OCI-LY7 (cell line): ENCODE data around the gene TMEM200A. TPM values are rescaled to one million over a fixed set of nuclear protein-coding genes. Genes with fewer than 3 reads are reported as not detected.

Experiments used
- BruUV-seq: library from RNA; stranded (reverse); fragments of 400-500 nt; replicated peaks from 2 replicates; lab custom pipeline; 2021; lab: Mats Ljungman, UMichigan
- CTCF ChIA-PET: fragments of 300-600 bp; sonication (Branson Sonifier 250); formaldehyde crosslinking; loops from one replicate; lab custom pipeline; 2022; ENCODE audit warnings: antibody characterized with exemption; ENCODE audit not compliant: unreplicated experiment; lab: Charles Lee
- POLR2A ChIA-PET: fragments of 300-600 bp; sonication (Branson Sonifier 250); formaldehyde crosslinking; loops from one replicate; lab custom pipeline; 2022; ENCODE audit warnings: antibody characterized with exemption; lab: Charles Lee
- DNase-seq: peaks from one replicate; pipeline ENCODE4 v3.0.0-alpha.2; 2015; ENCODE audit warnings: low spot score
- H2AFZ ChIP-seq: fragments of 200-600 bp; sonication (generic), shearing (Covaris generic); 2 replicates; pipeline ENCODE4 v1.6.1; 2014; ENCODE audit warnings: mild to moderate bottlenecking, antibody characterized with exemption, low read length, moderate library complexity
- H3K27ac ChIP-seq: fragments of 200-600 bp; sonication (generic); 2 replicates; pipeline ENCODE4 v1.5.1; 2014; ENCODE audit warnings: mixed run types, low read depth, mild to moderate bottlenecking, moderate library complexity, low read length, inconsistent platforms; ENCODE audit not compliant: poor library complexity, severe bottlenecking
- H3K36me3 ChIP-seq: fragments of 200-600 bp; sonication (generic); 2 replicates; pipeline ENCODE4 v1.6.1; 2014; ENCODE audit warnings: mild to moderate bottlenecking, antibody characterized with exemption, low read length, moderate library complexity, mixed read lengths; ENCODE audit not compliant: insufficient read depth
- H3K4me1 ChIP-seq: fragments of 200-600 bp; sonication (generic); 2 replicates; pipeline ENCODE4 v1.5.1; 2014; ENCODE audit warnings: mild to moderate bottlenecking, low read length; ENCODE audit not compliant: insufficient read depth, poor library complexity, severe bottlenecking
- H3K4me2 ChIP-seq: fragments of 200-600 bp; sonication (generic); 2 replicates; pipeline ENCODE4 v1.6.1; 2014; ENCODE audit warnings: mild to moderate bottlenecking, low read length
- H3K4me3 ChIP-seq: fragments of 200-600 bp; sonication (generic); 2 replicates; pipeline ENCODE4 v1.5.1; 2014; ENCODE audit warnings: mild to moderate bottlenecking, low read depth, low read length; ENCODE audit not compliant: poor library complexity, severe bottlenecking
- H3K79me2 ChIP-seq: fragments of 200-600 bp; sonication (generic); 2 replicates; pipeline ENCODE4 v1.6.1; 2016; ENCODE audit warnings: low read depth, mild to moderate bottlenecking, low read length, moderate library complexity, mixed read lengths; ENCODE audit not compliant: insufficient read depth
- H3K9me2 ChIP-seq: fragments of 200-600 bp; sonication (generic); 2 replicates; pipeline ENCODE4 v1.6.1; 2016; ENCODE audit warnings: mild to moderate bottlenecking, low read length, mixed read lengths; ENCODE audit not compliant: insufficient read depth
- H3K9me3 ChIP-seq: fragments of 200-600 bp; sonication (generic); 2 replicates; pipeline ENCODE4 v1.6.1; 2014; ENCODE audit warnings: mild to moderate bottlenecking, mixed run types, low read length, mixed read lengths
- H4K20me1 ChIP-seq: fragments of 200-600 bp; sonication (generic); 2 replicates; pipeline ENCODE4 v1.6.1; 2014; ENCODE audit warnings: mild to moderate bottlenecking, antibody characterized with exemption, low read length, moderate library complexity, mixed read lengths; ENCODE audit not compliant: insufficient read depth
- EZH2phosphoT487 ChIP-seq: fragments of 200-600 bp; sonication (generic); IDR thresholded peaks from 2 replicates; pipeline ENCODE4 v1.6.1; 2018; ENCODE audit warnings: low read depth, borderline replicate concordance, mild to moderate bottlenecking, mixed run types, antibody characterized with exemption, low read length, moderate library complexity, mixed read lengths
- intact Hi-C: fragments of 100-400 bp; cut with micrococcal nuclease; formaldehyde crosslinking; loops from one replicate; pipeline ENCODE4 v1.10.0; 2022; ENCODE audit not compliant: unreplicated experiment
- total RNA-seq, 2 experiments: library from RNA; depleted of rRNA in 1 of 2; stranded (reverse); fragments of >200 nt in 1 of 2; shearing (Covaris generic) in 1 of 2; gene quantifications; 2 replicates each; pipeline ENCODE4 v1.2.3, GENCODE V29; 2014 to 2022
- TF ChIP-seq, protein P1 (sequence below): fragments of 200-600 bp; sonication (generic); conservative IDR thresholded peaks from 2 replicates; pipeline ENCODE4 v1.5.1; 2014; ENCODE audit warnings: mild to moderate bottlenecking, antibody characterized with exemption, low read length, moderate library complexity, mixed read lengths

The TMEM200A gene
- total RNA-seq, 2 experiments from 2014 or later: not detected

DNA sequence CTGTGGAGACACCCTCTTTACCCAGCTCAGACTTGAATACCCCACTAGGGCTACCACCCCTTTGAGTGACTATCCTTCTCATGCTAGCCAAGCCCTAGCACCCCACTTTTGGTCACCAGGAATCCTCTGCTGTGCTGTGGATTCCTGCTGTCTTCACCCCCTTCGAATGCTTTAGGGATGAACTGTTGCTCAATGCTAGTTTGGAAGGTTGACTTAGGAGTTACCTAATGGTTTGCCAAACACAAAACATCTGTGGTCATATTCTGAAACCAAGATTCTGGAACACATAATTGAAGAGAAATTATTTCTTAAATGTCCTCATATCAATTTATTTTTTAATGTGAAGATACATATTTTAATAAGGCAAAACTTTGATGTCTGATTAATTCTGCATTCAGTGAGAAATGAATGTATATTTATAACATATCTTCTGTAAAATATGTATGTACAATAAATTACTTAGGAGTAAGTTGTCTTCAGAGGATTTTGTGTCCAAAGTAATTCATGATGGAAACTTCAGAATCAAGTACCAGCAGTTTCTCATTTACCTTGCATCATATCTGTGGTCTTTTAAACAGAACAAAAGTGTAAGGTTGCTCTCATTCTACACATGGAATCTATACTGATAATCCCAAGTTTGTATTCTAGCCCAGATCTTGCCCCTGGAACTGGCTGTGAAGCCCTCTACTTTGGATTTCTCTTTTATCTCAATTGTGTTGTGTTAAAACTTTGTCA, 46.9 kb downstream of the TMEM200A start:
- CTCF ChIA-PET: interaction anchor here (0.6 to 1.4 kb wide), 2 partner anchors 59 to 95 kb away, joined by 3 read pairs; no protein-coding TSS in a partner anchor

DNA sequence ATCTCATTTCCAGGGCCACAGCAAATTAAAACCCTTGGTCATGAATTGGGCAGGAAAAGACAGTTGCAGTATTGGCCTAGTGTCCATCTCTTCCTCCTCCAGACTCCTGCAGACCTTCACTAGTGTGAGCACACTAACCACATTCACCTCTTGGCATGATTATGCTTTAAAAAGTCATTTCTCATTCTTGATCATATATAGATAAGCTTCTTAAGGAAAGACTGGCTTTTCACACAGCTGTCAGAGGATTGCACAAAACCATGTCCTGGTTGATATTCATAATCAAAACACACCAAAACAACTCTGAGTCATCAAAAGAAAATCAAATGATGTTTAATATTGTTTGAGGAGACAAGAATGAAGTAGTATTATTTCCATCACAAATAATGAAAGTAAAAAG, 52.1 kb downstream of the TMEM200A start:
- intact Hi-C loops: no loop called here

More for the DNA sequence above, 46.9 kb downstream of the TMEM200A start:
- H2AFZ ChIP-seq: no peak overlapping the region
- no peak overlapping the region for H3K4me2 ChIP-seq
- no peaks in the 10 kb centered on the region for H3K36me3 ChIP-seq
- no peaks in the 10 kb centered on the region for H4K20me1 ChIP-seq
- intact Hi-C loops: no loop called here
- no peaks in the 10 kb centered on the region for H3K9me3 ChIP-seq
- H3K4me3 ChIP-seq: no peak overlapping the region
- TF ChIP-seq, protein P1, sequence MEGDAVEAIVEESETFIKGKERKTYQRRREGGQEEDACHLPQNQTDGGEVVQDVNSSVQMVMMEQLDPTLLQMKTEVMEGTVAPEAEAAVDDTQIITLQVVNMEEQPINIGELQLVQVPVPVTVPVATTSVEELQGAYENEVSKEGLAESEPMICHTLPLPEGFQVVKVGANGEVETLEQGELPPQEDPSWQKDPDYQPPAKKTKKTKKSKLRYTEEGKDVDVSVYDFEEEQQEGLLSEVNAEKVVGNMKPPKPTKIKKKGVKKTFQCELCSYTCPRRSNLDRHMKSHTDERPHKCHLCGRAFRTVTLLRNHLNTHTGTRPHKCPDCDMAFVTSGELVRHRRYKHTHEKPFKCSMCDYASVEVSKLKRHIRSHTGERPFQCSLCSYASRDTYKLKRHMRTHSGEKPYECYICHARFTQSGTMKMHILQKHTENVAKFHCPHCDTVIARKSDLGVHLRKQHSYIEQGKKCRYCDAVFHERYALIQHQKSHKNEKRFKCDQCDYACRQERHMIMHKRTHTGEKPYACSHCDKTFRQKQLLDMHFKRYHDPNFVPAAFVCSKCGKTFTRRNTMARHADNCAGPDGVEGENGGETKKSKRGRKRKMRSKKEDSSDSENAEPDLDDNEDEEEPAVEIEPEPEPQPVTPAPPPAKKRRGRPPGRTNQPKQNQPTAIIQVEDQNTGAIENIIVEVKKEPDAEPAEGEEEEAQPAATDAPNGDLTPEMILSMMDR: no peak
- TF ChIP-seq EZH2phosphoT487: no peak
- POLR2A ChIA-PET: interaction anchor here (0.7 kb wide), 1 partner anchor 138 kb away, joined by 3 read pairs; no protein-coding TSS in a partner anchor
- H3K79me2 ChIP-seq: no peaks in the 10 kb centered on the region
- BruUV-seq: no TSS peak
- no peaks in the 10 kb centered on the region for H3K4me1 ChIP-seq
- no peak overlapping the region for H3K27ac ChIP-seq
- H3K9me2 ChIP-seq: no peaks in the 10 kb centered on the region
- no peak for DNase-seq

More for the DNA sequence above, 52.1 kb downstream of the TMEM200A start:
- no TSS peak for BruUV-seq
- no peaks in the 10 kb centered on the region for H3K4me1 ChIP-seq
- H3K9me3 ChIP-seq: no peaks in the 10 kb centered on the region
- ChIA-PET POLR2A (no interaction called here), CTCF (no interaction called here)
- H4K20me1 ChIP-seq: no peaks in the 10 kb centered on the region
- DNase-seq: no peak
- no peaks in the 10 kb centered on the region for H3K9me2 ChIP-seq
- H3K4me3 ChIP-seq: no peak overlapping the region
- no peaks in the 10 kb centered on the region for H3K36me3 ChIP-seq
- TF ChIP-seq, protein P1: no peak
- TF ChIP-seq EZH2phosphoT487: no peak
- no peak overlapping the region for H3K4me2 ChIP-seq
- H3K79me2 ChIP-seq: no peaks in the 10 kb centered on the region
- H3K27ac ChIP-seq: no peak overlapping the region
- no peak overlapping the region for H2AFZ ChIP-seq
